Ramos (cell line): Measurements from ENCODE around the gene EIF2S1.

ENCODE experiments used
- in situ Hi-C: fragments of 300-500 bp; cut with MboI; formaldehyde crosslinking; loops from one replicate; pipeline ENCODE4 v1.14.3; 2022; ENCODE audit warnings: low sequenced_read_pairs; ENCODE audit not compliant: unreplicated experiment

Gene EIF2S1

DNA sequence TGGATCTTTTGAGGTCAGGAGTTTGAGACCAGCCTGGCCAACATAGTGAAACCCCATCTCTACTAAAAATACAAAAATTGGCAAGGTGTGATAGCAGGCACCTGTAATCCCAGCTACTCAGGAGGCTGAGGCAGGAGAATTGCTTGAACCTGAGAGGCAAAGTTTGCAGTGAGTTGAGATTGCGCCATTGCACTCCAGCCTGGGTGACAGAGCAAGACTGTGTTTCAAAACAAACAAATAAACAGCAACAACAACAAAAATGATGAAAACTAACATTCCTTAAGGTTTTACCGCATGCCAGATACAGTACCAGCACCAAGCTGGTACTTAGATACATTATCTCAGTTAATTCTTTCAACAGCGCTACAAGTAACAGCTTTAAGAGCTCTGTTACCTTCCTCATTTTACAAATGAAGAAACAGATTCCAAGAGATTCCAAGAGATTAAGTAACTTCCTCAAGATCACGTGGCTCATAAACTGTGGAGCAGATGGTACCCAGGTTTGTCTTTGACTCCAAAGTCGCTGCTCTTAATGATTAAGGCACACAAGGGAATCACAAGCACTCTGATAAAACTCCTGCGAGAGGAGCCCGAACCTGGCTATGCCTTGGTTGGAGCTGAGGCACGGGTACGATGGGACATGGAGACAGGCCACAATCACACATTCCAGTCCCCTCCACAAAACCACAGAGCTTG lies 69.5 kb downstream of the EIF2S1 start:
- in situ Hi-C loops = loop anchor here (5.0 to 10.0 kb wide), 2 partner anchors 138 to 275 kb away; partner anchors contain the start of gene RDH12

DNA sequence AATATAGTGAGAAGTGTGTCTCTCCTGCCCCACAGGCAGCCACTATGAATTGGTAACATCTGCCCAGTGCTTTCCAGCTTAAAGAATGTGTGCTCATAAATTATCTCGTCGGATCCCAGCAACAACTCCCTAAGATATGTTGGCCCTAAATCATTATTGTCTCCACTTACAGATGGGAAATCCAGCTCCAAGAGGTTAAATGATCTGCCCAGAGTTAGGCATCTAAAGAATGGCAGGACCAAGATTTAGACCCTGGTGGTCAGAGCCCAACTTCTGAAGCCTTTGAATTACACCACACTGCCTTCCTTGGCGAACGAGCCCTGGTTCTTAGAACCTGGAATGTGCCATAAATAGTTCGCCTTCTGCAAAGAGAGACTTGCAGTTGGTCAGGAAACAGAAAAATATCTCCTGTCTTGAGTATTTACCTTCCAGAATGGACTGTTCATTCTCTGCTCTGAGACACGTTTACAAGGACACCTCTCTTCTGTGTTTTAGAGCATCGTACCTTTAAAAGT lies 72.0 kb downstream of the EIF2S1 start:
- in situ Hi-C loops = loop anchor here (5.0 kb wide), 1 partner anchor 135 kb away; no protein-coding TSS in a partner anchor

DNA sequence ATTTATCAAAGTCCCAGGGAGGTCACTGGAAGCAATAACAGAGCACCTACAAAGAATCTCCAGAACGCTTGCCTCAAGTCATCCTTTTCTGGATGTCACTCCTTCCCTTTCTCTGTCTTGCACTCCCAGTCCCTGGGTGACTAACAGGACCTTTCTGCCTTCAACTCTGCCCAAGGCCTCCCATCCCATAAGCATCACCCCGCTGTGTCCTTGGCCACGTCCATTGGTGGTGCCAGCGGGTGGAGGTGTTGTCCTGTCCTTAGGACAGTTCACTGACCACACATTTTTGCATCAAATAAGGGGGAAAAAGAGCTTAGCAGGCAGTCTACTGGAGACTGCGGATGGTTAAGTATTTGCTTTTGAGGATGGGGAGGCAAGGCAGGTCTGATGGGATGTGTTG lies 75.5 kb downstream of the EIF2S1 start:
- in situ Hi-C loops = no loop called here
